ENCODE data around the gene TUT1. TPM values are rescaled to one million over a fixed set of nuclear protein-coding genes. Genes with fewer than 3 reads are reported as not detected.

TUT1 gene
- total RNA-seq, 1 donor from 2014 or later: 22.1 TPM

- no peaks in the 10 kb centered on the region for H3K27me3 Mint-ChIP-seq
- H3K27ac Mint-ChIP-seq: no peak overlapping the region
- no peaks in the 10 kb centered on the region for H3K36me3 Mint-ChIP-seq
- H3K9me3 Mint-ChIP-seq: no peaks in the 10 kb centered on the region
- H3K4me3 Mint-ChIP-seq: no peak overlapping the region
- TF ChIP-seq CTCF (conservative IDR thresholded peaks at IDR 0.05): no peak
- DNase-seq (ENCODE audit: extremely low spot score, unreplicated experiment): no peak
- peaks cover 46% of the 10 kb centered on the region for H3K4me1 Mint-ChIP-seq (ENCODE audit: unreplicated experiment)
These were observed 16.4 kb upstream of the TUT1 start for GRCh38 chr11:62607714-62608113.

DNA sequence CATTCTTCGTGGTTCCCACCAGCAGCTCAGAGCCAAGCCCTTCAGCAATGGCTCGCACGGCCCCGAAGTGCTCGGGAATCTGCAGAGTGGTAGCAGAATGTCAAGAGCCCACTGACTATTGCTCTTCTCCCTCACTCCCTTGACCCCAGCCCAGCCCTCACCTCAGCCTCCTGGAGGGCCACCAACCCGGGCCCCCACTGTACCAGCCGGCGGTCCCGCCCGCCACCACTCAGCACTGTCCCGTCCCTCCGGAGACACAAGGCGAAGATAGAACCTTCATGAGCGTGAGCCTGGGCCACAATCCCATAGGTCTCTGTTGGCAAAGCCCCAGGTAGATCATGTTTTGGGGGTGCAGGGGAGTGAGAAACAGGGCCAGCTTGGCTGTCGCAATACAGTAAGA is 14.6 kb upstream of the TUT1 start:
- H3K4me3 Mint-ChIP-seq: no peak overlapping the region
- peaks cover 42% of the 10 kb centered on the region for H3K4me1 Mint-ChIP-seq (ENCODE audit: unreplicated experiment)
- TF ChIP-seq CTCF (conservative IDR thresholded peaks at IDR 0.05): no peak
- no peaks in the 10 kb centered on the region for H3K36me3 Mint-ChIP-seq
- H3K27ac Mint-ChIP-seq: no peak overlapping the region
- H3K27me3 Mint-ChIP-seq: peaks cover 3% of the 10 kb centered on the region
- DNase-seq (ENCODE audit: extremely low spot score, unreplicated experiment): no peak
- no peaks in the 10 kb centered on the region for H3K9me3 Mint-ChIP-seq

- peaks cover 1% of the 10 kb centered on the region for H3K36me3 Mint-ChIP-seq
- peaks cover 3% of the 10 kb centered on the region for H3K27me3 Mint-ChIP-seq
- H3K9me3 Mint-ChIP-seq: no peaks in the 10 kb centered on the region
- peaks cover 41% of the 10 kb centered on the region for H3K4me1 Mint-ChIP-seq (ENCODE audit: unreplicated experiment)
- no peak overlapping the region for H3K27ac Mint-ChIP-seq
- H3K4me3 Mint-ChIP-seq: no peak overlapping the region
- no peak for DNase-seq (ENCODE audit: extremely low spot score, unreplicated experiment)
- TF ChIP-seq CTCF (conservative IDR thresholded peaks at IDR 0.05): no peak
These were observed 14.1 kb upstream of the TUT1 start for GRCh38 chr11:62605467-62605866.

DNA sequence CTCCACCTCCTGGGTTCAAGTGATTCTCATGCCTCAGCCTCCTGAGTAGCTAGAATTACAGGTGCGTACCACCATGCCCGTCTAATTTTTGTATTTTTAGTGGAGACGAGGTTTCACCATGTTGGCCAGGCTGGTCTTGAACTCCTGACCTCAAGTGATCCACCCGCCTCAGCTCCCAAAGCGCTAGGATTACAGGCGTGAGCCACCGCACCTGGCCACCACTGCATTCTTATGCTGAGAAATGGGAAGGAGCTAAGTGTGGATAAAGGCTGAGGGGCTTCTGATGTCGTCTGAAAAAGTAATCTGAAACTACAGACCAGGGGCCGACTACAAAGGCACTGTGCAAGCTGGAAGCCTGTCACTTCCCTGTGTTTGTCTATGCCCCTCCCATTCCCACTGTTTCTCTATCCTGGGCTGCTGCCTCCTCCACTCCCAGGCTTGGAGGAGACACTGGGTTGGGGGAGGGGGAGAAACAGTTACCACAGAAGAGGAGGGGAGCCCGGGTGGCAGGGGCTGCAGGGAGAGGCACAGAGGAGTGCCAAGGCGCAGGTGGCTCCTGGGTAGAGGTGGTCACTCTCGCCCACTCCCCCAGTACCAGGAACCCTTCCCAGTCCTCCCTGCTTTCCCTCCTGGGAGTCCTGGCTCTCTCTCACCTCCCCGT is 13.3 kb upstream of the TUT1 start:
- Mint-ChIP-seq H3K36me3 (peaks cover 10% of the 10 kb centered on the region), H3K27ac (peak overlapping the region; percentile 80), H3K27me3 (peaks cover 3% of the 10 kb centered on the region), H3K9me3 (no peaks in the 10 kb centered on the region), H3K4me1 (ENCODE audit: unreplicated experiment) (peaks cover 47% of the 10 kb centered on the region), H3K4me3 (peak overlapping the region; percentile 87)
- TF ChIP-seq CTCF (conservative IDR thresholded peaks at IDR 0.05): no peak
- no peak for DNase-seq (ENCODE audit: extremely low spot score, unreplicated experiment)

GRCh38 chr11:62603776-62604299 is 12.5 kb upstream of the TUT1 start:
- no peak for TF ChIP-seq CTCF (conservative IDR thresholded peaks at IDR 0.05)
- peaks cover 17% of the 10 kb centered on the region for H3K36me3 Mint-ChIP-seq
- H3K27me3 Mint-ChIP-seq: peaks cover 3% of the 10 kb centered on the region
- H3K27ac Mint-ChIP-seq: peak overlapping the region; percentile 80
- peaks cover 54% of the 10 kb centered on the region for H3K4me1 Mint-ChIP-seq (ENCODE audit: unreplicated experiment)
- no peak for DNase-seq (ENCODE audit: extremely low spot score, unreplicated experiment)
- peak overlapping the region; percentile 87 for H3K4me3 Mint-ChIP-seq
- no peaks in the 10 kb centered on the region for H3K9me3 Mint-ChIP-seq
